B cell (primary cell): Measurements from ENCODE around the gene ACOX2. TPM values are rescaled to one million over a fixed set of nuclear protein-coding genes. Genes with fewer than 3 reads are reported as not detected.

ENCODE experiments used
- ATAC-seq: fragments of 200-7000 bp; cut with Tn5 transposase; one replicate; pipeline ENCODE4 v1.10.0; 2021; ENCODE audit warnings: low read depth, mild to moderate bottlenecking, moderate number of reproducible peaks, moderate library complexity
- CTCF ChIA-PET: fragments of 350-600 bp; sonication (Branson Sonifier 250); formaldehyde crosslinking; loops from one replicate; lab custom pipeline; 2021; ENCODE audit warnings: antibody characterized with exemption, inconsistent platforms; lab: Charles Lee
- POLR2A ChIA-PET: fragments of 350-600 bp; sonication (Branson Sonifier 250); formaldehyde crosslinking; loops from one replicate; lab custom pipeline; 2021; ENCODE audit warnings: antibody characterized with exemption; lab: Charles Lee
- DNase-seq: peaks from one replicate; pipeline ENCODE4 v3.0.0; 2013
- H2AFZ ChIP-seq: 2 replicates; pipeline ENCODE4 v1.6.1; 2012; ENCODE audit warnings: mild to moderate bottlenecking, low read depth, low read length; ENCODE audit not compliant: insufficient read depth, poor library complexity, severe bottlenecking
- H3K27ac ChIP-seq, 2 donors: 1 replicate in 1 of 2; 2 replicates in 1 of 2; pipeline ENCODE4 v1.5.1; 2012 to 2013; ENCODE audit warnings: low read length in 2 of 2, mild to moderate bottlenecking in 2 of 2, moderate library complexity in 1 of 2
- H3K27me3 ChIP-seq, 4 experiments: fragments of 200-600 bp in 1 of 4; sonication (generic) in 1 of 4; replicated peaks in 1 of 4; 1 replicate in 2 of 4; 2 replicates in 2 of 4; pipeline versions ENCODE4 v1.6.1 to v1.7.0; 2013 to 2016; ENCODE audit warnings: low read length in 3 of 4, mild to moderate bottlenecking in 2 of 4, mixed read lengths in 1 of 4, moderate library complexity in 1 of 4; ENCODE audit not compliant: insufficient read depth in 4 of 4, control insufficient read depth in 3 of 4; ENCODE audit errors: control extremely low read depth in 1 of 4
- H3K36me3 ChIP-seq, 2 experiments: replicated peaks in 1 of 2; 1 replicate in 1 of 2; 2 replicates in 1 of 2; pipeline versions ENCODE4 v1.6.1 to v1.7.1; 2013; ENCODE audit warnings: low read length in 1 of 2; ENCODE audit not compliant: insufficient read depth in 2 of 2, control insufficient read depth in 1 of 2; ENCODE audit errors: control extremely low read depth in 1 of 2, extremely low read depth in 1 of 2
- H3K4me1 ChIP-seq, 2 donors: fragments of 200-600 bp in 1 of 2; sonication (generic) in 1 of 2; 1 replicate in 1 of 2; 2 replicates in 1 of 2; pipeline versions ENCODE4 v1.5.1 to v1.6.1; 2013 to 2017; ENCODE audit warnings: low read length in 2 of 2; ENCODE audit not compliant: control insufficient read depth in 2 of 2, insufficient read depth in 2 of 2
- H3K4me2 ChIP-seq: replicated peaks from 2 replicates; pipeline ENCODE3; 2012; ENCODE audit warnings: mild to moderate bottlenecking, low read depth, low read length; ENCODE audit not compliant: poor library complexity, severe bottlenecking
- H3K4me3 ChIP-seq, 5 experiments: fragments of 200-600 bp in 1 of 5; sonication (generic) in 1 of 5; 1 replicate in 3 of 5; 2 replicates in 2 of 5; pipeline versions ENCODE4 v1.5.1 to v1.7.0; 2011 to 2016; ENCODE audit warnings: low read length in 4 of 5, mild to moderate bottlenecking in 4 of 5, low read depth in 2 of 5, control low read depth in 1 of 5, moderate library complexity in 1 of 5; ENCODE audit not compliant: insufficient read depth in 1 of 5; ENCODE audit errors: control extremely low read depth in 1 of 5, extremely low read depth in 1 of 5
- H3K79me2 ChIP-seq: fragments of 200-600 bp; sonication (generic); one replicate; pipeline ENCODE4 v1.6.0; 2016; ENCODE audit warnings: low read length; ENCODE audit not compliant: control insufficient read depth, insufficient read depth
- H3K9ac ChIP-seq: fragments of 200-600 bp; sonication (generic); 2 replicates; pipeline ENCODE4 v1.6.1; 2017; ENCODE audit warnings: mild to moderate bottlenecking, low read length, moderate library complexity
- H3K9me3 ChIP-seq, 3 donors: one replicate each; pipeline versions ENCODE4 v1.6.1 to v1.7.1; 2013; ENCODE audit warnings: low read length in 2 of 3; ENCODE audit not compliant: control insufficient read depth in 2 of 3, insufficient read depth in 1 of 3; ENCODE audit errors: control extremely low read depth in 1 of 3
- H4K20me1 ChIP-seq: 2 replicates; pipeline ENCODE4 v1.6.0; 2012; ENCODE audit warnings: mild to moderate bottlenecking, low read length; ENCODE audit not compliant: insufficient read depth, control insufficient read depth, poor library complexity, severe bottlenecking
- H3K27ac Mint-ChIP-seq: one replicate; pipeline ENCODE4 v1.8.0; 2021; ENCODE audit warnings: mixed read lengths
- H3K27me3 Mint-ChIP-seq: one replicate; pipeline ENCODE4 v1.8.0; 2021; ENCODE audit warnings: mixed read lengths
- H3K4me1 Mint-ChIP-seq: one replicate; pipeline ENCODE4 v1.8.0; 2021; ENCODE audit warnings: mixed read lengths
- H3K4me3 Mint-ChIP-seq: one replicate; pipeline ENCODE4 v1.8.0; 2021; ENCODE audit warnings: mixed read lengths
- H3K9me3 Mint-ChIP-seq: one replicate; pipeline ENCODE4 v1.8.0; 2022; ENCODE audit warnings: mixed read lengths; ENCODE audit not compliant: insufficient read depth
- CTCF ChIP-seq: fragments of 200-600 bp; IDR thresholded peaks from one replicate; pipeline ENCODE4 v1.8.0; 2022; ENCODE audit warnings: antibody characterized with exemption, mild to moderate bottlenecking
- EZH2 ChIP-seq: IDR thresholded peaks from 2 replicates; pipeline ENCODE4 v1.6.1; 2012; ENCODE audit warnings: borderline replicate concordance, low read depth, mild to moderate bottlenecking, moderate library complexity, low read length; ENCODE audit not compliant: insufficient read depth, poor library complexity, severe bottlenecking
- WGBS: methylation state at CpG from one replicate; pipeline ENCODE4 v1.1.5; 2013; ENCODE audit warnings: missing lambda C conversion rate; ENCODE audit not compliant: insufficient coverage; 5-methylcytosine and 5-hydroxymethylcytosine counted together
- intact Hi-C: fragments of 100-400 bp; cut with micrococcal nuclease; formaldehyde crosslinking; loops from one replicate; pipeline ENCODE4 v1.10.0; 2022
- polyA plus RNA-seq: library from polyadenylated mRNA; depleted of rRNA; stranded (reverse); fragments of >200 nt; gene quantifications from 2 replicates; pipeline ENCODE4 v1.2.3, GENCODE V29; 2012
- total RNA-seq, 2 donors: library from RNA; stranded (reverse); fragments of 120-200 nt in 1 of 2; gene quantifications; 1 replicate in 1 of 2; 2 replicates in 1 of 2; pipeline versions ENCODE4 v1.2.3 to v1.2.4, GENCODE V29; 2013 to 2022

ACOX2 gene
- total and polyA plus RNA-seq, 2 donors (not counting 1 experiment from before 2014, with no cell fraction given), result not detected

- H3K27me3 Mint-ChIP-seq, result no peaks in the 10 kb centered on the region
- Histone ChIP-seq H3K9me3 (no peaks in the 10 kb centered on the region), H4K20me1 (no peaks in the 10 kb centered on the region), H3K9ac (no peak overlapping the region), H3K36me3 (no peaks in the 10 kb centered on the region), H3K4me1 (peaks cover 27 to 33% of the 10 kb centered on the region in 2 donors), H2AFZ (no peak overlapping the region), H3K4me3 (no peak overlapping the region), H3K4me2 (no peak overlapping the region), H3K27me3 (no peaks in the 10 kb centered on the region), H3K27ac (no peak overlapping the region), H3K79me2 (no peaks in the 10 kb centered on the region)
- intact Hi-C loops, result no loop called here
- no peak overlapping the region for H3K4me3 Mint-ChIP-seq
- H3K4me1 Mint-ChIP-seq, result peaks cover 30% of the 10 kb centered on the region
- DNase-seq, result no peak
- H3K9me3 Mint-ChIP-seq, result no peaks in the 10 kb centered on the region
- no peak for ATAC-seq
- ChIA-PET POLR2A (interaction anchor here (1.1 kb wide), 1 partner anchor 146 kb away, joined by 3 read pairs; the partner anchor contains the start of gene PXK), CTCF (interaction anchor here (1.4 kb wide), 1 partner anchor 13 kb away, joined by 3 read pairs; no protein-coding TSS in a partner anchor)
- no peak for TF ChIP-seq CTCF
- no peak for TF ChIP-seq EZH2
- H3K27ac Mint-ChIP-seq, result no peak overlapping the region
- 100% methylated on average over 2 of the region's 2 CpGs for WGBS
These were observed 58.2 kb downstream of the ACOX2 start for GRCh38 chr3:58478781-58479180.

- H3K9me3 Mint-ChIP-seq, result no peaks in the 10 kb centered on the region
- H3K4me1 ChIP-seq, result peaks cover 20 to 26% of the 10 kb centered on the region in 2 donors
- H3K4me2 ChIP-seq, result peak overlapping the region; percentile 51
- H3K79me2 ChIP-seq, result no peaks in the 10 kb centered on the region
- H3K4me3 ChIP-seq, result peak overlapping the region in 2 of 5 experiments; percentile 2 to 4
- DNase-seq (peak; percentile 24), ATAC-seq (peak; percentile 81)
- peak overlapping the region; percentile 1 to 40 for H3K27ac ChIP-seq
- H3K9ac ChIP-seq, result peak overlapping the region; percentile 42
- H3K4me3 Mint-ChIP-seq, result peak overlapping the region; percentile 76
- H2AFZ ChIP-seq, result peak overlapping the region; percentile 44
- no peaks in the 10 kb centered on the region for H4K20me1 ChIP-seq
- WGBS, result 46% methylated on average over 2 of the region's 3 CpGs
- no peaks in the 10 kb centered on the region for H3K36me3 ChIP-seq
- CTCF ChIA-PET, result interaction anchor here (1.3 to 1.4 kb wide), 3 partner anchors 16 to 167 kb away, joined by 4 to 5 read pairs (median 5); partner anchors contain the start of gene KCTD6
- TF ChIP-seq CTCF (no peak), EZH2 (no peak)
- H3K9me3 ChIP-seq, result no peaks in the 10 kb centered on the region
- POLR2A ChIA-PET, result interaction anchor here (1.1 kb wide), 1 partner anchor 42 kb away, joined by 3 read pairs; no protein-coding TSS in a partner anchor
- no peaks in the 10 kb centered on the region for H3K27me3 ChIP-seq
- intact Hi-C loops, result loop anchor here (2.0 kb wide), 1 partner anchor 16 kb away; no protein-coding TSS in a partner anchor
- H3K4me1 Mint-ChIP-seq, result peaks cover 27% of the 10 kb centered on the region
- H3K27ac Mint-ChIP-seq, result peak overlapping the region; percentile 75
- H3K27me3 Mint-ChIP-seq, result no peaks in the 10 kb centered on the region
These were observed 61.9 kb downstream of the ACOX2 start for GRCh38 chr3:58474967-58475578.
